Stomach smooth muscle (tissue), 2 donors: ENCODE results near the gene B4GALNT1.
A peak's percentile ranks its signal among the peaks of the same experiment; 100 is the strongest.
"Not testable (repeated sequence)": the region's sequence is repeated elsewhere in the genome, so short reads cannot be mapped to it uniquely, and the experiment has no call there.

Experiments
- H3K27ac ChIP-seq: one replicate; pipeline ENCODE4 v1.7.0; 2013; ENCODE audit warnings: mild to moderate bottlenecking, low read length, inconsistent platforms
- H3K27me3 ChIP-seq, 2 donors: one replicate each; pipeline ENCODE4 v1.7.0; 2013; ENCODE audit warnings: low read length in 2 of 2; ENCODE audit not compliant: insufficient read depth in 2 of 2, control insufficient read depth in 1 of 2
- H3K36me3 ChIP-seq, 2 donors: one replicate each; pipeline ENCODE4 v1.7.0; 2013; ENCODE audit warnings: low read length in 2 of 2; ENCODE audit not compliant: control insufficient read depth in 2 of 2, insufficient read depth in 2 of 2
- H3K4me1 ChIP-seq: one replicate; pipeline ENCODE4 v1.7.0; 2013; ENCODE audit warnings: low read length; ENCODE audit not compliant: control insufficient read depth, insufficient read depth
- H3K4me3 ChIP-seq, 2 donors: one replicate each; pipeline ENCODE4 v1.7.0; 2013; ENCODE audit warnings: low read length in 2 of 2
- H3K9ac ChIP-seq, 2 donors: one replicate each; pipeline ENCODE4 v1.7.0; 2013; ENCODE audit warnings: low read length in 2 of 2, mild to moderate bottlenecking in 1 of 2
- H3K9me3 ChIP-seq, 2 donors: one replicate each; pipeline ENCODE4 v1.7.0; 2013; ENCODE audit warnings: low read length in 2 of 2; ENCODE audit not compliant: control insufficient read depth in 2 of 2
- donor health status: healthy.
- donor health status: Pancreatic carcinoma.

Gene B4GALNT1

DNA sequence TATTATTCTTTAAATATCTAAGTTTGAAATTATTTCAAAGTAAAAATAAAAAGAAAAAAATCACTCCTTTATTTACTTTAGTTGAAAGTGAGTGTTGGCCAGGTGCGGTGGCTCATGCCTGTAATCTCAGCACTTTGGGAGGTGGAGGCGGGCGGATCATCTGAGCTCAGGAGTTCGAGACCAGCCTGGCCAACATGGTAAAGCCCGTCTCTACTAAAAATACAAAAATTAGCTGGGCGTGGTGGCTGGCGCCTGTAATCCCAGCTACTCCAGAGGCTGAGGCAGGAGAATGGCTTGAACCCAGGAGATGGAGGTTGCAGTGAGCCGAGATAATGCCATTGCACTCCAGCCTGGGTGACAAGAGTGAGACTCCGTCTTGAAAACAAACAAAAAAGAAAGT, 3.7 kb upstream of the B4GALNT1 start:
- not testable (repeated sequence) for H3K36me3 ChIP-seq, H3K9ac ChIP-seq, H3K27ac ChIP-seq, H3K4me3 ChIP-seq, H3K9me3 ChIP-seq
- H3K27me3 ChIP-seq = peaks cover 11 to 22% of the 10 kb centered on the region in 2 donors
- H3K4me1 ChIP-seq = peaks cover 16% of the 10 kb centered on the region

DNA sequence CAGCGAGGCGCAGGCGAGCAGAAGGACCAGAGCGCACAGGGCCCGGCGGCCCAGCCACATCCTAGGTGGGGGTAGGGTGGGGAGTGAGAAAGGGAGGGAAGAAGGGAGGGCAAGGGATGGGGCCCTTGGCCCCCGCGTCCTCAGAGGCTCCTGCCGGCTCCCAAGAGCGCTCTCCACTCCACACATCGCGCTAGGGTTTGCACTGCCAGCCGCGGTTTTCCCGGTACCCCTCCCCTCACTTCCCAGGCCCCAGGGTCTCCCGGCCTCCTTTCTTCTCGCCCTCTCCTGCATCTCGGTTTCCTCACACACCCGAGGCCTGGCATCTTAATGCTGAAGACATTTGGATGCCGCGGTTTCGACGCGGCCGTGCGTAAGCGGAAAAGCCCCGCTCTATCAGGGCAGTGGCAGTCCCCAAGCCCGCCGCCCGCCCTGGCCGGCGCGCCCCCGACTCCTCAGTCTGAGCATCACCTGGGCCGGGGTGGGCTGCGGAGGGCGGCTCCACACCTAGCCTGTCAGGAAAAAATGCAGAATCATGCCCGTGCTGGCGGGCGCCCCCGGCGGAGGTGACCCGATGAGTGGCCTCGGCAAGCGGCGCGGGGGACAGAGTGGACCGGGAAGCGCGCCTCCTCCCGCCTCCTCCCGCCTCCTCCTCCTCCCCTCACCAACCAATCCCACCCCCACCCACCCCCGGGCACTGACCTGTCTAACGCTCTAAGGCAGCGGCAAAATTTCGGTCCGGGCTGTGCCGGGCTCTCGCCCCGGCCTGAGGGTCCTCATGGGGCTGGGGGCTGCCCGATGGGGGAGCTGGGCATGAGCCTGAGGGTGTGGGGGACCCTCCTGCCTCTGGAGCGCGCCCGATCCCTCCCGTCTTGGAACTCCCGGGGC, 686 bp downstream of the B4GALNT1 start:
- peaks cover 24% of the 10 kb centered on the region for H3K4me1 ChIP-seq
- no peak overlapping the region for H3K27ac ChIP-seq
- H3K9me3 ChIP-seq = no peaks in the 10 kb centered on the region
- H3K4me3 ChIP-seq = peak overlapping the region; percentile 53 to 72
- peaks cover 24 to 43% of the 10 kb centered on the region in 2 donors for H3K27me3 ChIP-seq
- H3K36me3 ChIP-seq = no peaks in the 10 kb centered on the region
- peak overlapping the region in 1 of 2 donors; percentile 29 for H3K9ac ChIP-seq

- Histone ChIP-seq H3K9ac (peak overlapping the region in 1 of 2 donors; percentile 29), H3K27ac (no peak overlapping the region), H3K4me1 (peaks cover 24% of the 10 kb centered on the region), H3K36me3 (no peaks in the 10 kb centered on the region), H3K27me3 (peaks cover 26 to 43% of the 10 kb centered on the region in 2 donors), H3K9me3 (no peaks in the 10 kb centered on the region), H3K4me3 (peak overlapping the region in 1 of 2 donors; percentile 72)
These were observed 1.4 kb downstream of the B4GALNT1 start for GRCh38 chr12:57631566-57632072.

DNA sequence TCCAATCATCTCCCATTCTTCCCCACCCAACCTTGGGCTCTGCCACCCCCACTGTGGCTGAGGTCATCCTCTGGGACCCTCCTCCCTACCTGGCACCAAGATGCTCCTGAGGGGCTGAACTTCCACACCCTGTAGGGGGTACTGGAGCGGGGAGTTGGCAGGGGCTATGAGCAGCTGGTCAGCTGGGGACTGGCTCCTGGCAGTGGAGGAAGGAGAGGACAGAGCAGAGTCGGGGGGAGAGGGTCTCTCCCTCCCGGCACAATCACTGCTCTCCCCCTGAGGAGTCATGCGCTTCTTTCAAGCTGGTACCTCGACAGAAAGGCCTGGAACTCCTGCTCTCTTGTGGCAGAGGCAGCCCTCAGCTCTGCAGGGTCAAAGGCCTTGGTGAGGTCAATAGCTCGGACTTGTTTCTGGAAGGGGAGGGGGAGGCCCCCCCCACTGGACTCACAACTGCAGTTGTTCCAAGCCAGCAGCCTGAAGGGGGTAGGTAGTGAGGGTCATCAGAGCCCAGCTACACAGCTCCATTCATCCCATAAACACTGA, 2.0 kb downstream of the B4GALNT1 start:
- peaks cover 30 to 46% of the 10 kb centered on the region in 2 donors for H3K27me3 ChIP-seq
- H3K27ac ChIP-seq = no peak overlapping the region
- no peaks in the 10 kb centered on the region for H3K9me3 ChIP-seq
- no peak overlapping the region for H3K9ac ChIP-seq
- H3K4me1 ChIP-seq = peaks cover 24% of the 10 kb centered on the region
- H3K36me3 ChIP-seq = no peaks in the 10 kb centered on the region
- H3K4me3 ChIP-seq = no peak overlapping the region

DNA sequence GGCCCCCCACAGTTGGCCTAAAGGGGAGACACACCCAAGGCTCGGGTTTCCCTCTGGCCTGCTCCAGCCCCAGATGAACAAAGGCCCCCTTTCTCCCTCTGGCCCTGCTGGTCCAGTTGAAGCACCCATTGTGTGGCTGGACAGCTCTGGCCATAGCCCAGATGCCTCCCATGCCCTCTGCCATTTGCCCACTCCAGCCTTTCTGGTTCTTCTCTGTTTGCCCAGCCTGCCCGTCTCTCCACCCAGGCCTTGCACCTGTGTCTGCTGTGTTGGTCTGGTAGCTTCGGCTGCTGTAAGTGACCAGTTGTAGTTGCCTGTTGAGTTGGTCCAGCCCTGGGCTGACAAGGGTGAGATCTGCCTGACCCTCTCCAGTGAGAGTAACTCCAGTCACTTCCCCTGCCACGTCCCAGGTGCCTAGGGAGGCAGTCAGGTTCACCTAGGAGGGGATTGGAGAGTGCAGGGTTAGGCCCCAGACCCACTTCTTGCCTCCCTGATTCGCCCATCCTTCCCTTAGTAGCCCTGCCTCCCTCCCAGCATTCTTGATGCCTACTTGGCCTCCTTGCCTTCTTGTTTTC, 3.0 kb downstream of the B4GALNT1 start:
- Histone ChIP-seq H3K9me3 (no peaks in the 10 kb centered on the region), H3K4me3 (no peak overlapping the region), H3K27me3 (peaks cover 30 to 48% of the 10 kb centered on the region in 2 donors), H3K9ac (no peak overlapping the region), H3K27ac (no peak overlapping the region), H3K36me3 (peaks cover 4 to 7% of the 10 kb centered on the region in 2 donors), H3K4me1 (peaks cover 24% of the 10 kb centered on the region)

GRCh38 chr12:57628280-57629191, 4.5 kb downstream of the B4GALNT1 start:
- peaks cover 24% of the 10 kb centered on the region for H3K4me1 ChIP-seq
- no peak overlapping the region for H3K9ac ChIP-seq
- peaks cover 6 to 8% of the 10 kb centered on the region in 2 donors for H3K36me3 ChIP-seq
- H3K27me3 ChIP-seq = peaks cover 35 to 46% of the 10 kb centered on the region in 2 donors
- no peak overlapping the region for H3K4me3 ChIP-seq
- no peak overlapping the region for H3K27ac ChIP-seq
- H3K9me3 ChIP-seq = no peaks in the 10 kb centered on the region

DNA sequence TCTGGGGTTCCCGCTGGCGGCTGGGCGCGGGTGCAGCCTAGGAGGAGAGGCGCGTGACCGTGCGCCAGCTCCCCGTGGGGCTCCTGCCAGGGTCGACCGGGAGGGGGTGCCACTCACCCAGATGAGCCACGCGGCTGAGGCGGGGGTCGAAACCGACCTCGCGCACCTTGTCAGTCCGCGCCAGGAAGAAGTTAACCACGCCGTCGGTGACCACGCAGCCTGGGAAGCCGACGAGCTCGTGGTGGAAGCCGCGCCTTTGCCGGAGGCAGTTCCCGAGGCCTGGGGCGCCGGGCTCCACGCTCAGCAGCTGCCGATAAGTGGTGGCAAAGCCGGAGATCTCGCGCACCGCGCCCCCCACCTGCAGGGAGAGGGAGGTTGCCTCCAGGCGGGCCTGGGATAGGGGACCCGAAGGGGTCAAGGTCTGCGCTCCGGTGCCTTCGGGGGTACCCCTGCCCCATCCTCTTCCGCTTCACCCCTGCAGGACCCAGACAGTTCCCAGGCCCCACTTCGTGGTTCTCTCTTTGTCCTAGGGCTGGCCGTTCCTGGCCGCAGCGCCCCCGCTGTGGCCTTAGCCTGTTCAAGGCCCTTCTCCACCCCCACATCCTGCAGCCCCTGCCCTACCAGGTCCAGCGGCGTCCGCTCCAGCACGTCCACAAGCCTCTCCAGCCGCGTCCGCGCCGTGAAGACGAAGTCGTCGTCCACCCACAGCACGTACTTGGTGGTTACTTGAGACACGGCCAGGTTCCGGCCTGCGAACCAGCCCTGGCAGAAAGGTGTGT, 5.3 kb downstream of the B4GALNT1 start:
- no peak overlapping the region for H3K9ac ChIP-seq
- H3K27ac ChIP-seq = no peak overlapping the region
- no peak overlapping the region for H3K4me3 ChIP-seq
- H3K27me3 ChIP-seq = peaks cover 35 to 42% of the 10 kb centered on the region in 2 donors
- no peaks in the 10 kb centered on the region for H3K9me3 ChIP-seq
- H3K4me1 ChIP-seq = peaks cover 16% of the 10 kb centered on the region
- H3K36me3 ChIP-seq = peaks cover 6 to 8% of the 10 kb centered on the region in 2 donors

DNA sequence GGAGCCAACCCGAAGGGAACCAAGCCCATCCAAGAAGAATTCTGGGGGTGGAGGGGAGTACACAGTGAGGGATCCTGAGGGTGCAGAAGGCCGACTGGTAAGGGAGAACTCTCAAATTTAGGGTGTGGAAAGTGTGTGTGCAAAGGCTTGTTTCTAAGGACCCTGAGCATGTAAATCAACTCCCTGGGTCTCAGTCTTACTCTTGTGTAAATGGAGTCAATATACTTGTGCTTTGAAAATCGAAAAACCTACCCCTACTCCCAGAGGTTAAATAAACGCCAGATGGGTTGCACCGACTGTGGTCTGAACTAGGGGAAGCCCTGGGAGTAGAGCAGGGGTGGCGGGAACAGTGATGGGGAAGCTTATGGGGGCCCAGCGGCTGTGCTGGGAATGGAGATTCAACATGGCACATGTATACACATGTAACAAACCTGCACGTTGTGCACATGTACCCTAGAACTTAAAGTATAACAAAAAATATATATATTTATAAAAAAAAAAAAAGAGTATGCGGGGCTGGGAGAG, 6.0 kb downstream of the B4GALNT1 start:
- no peak overlapping the region for H3K9ac ChIP-seq
- peaks cover 11% of the 10 kb centered on the region for H3K4me1 ChIP-seq
- H3K27ac ChIP-seq = no peak overlapping the region
- H3K36me3 ChIP-seq = peaks cover 6 to 8% of the 10 kb centered on the region in 2 donors
- no peak overlapping the region for H3K4me3 ChIP-seq
- peaks cover 35 to 38% of the 10 kb centered on the region in 2 donors for H3K27me3 ChIP-seq
- H3K9me3 ChIP-seq = no peaks in the 10 kb centered on the region

- Histone ChIP-seq H3K9ac (no peak overlapping the region), H3K9me3 (no peaks in the 10 kb centered on the region), H3K4me3 (no peak overlapping the region), H3K36me3 (peaks cover 6 to 8% of the 10 kb centered on the region in 2 donors), H3K4me1 (peaks cover 11% of the 10 kb centered on the region), H3K27ac (no peak overlapping the region), H3K27me3 (peaks cover 30 to 31% of the 10 kb centered on the region in 2 donors)
These were observed 6.7 kb downstream of the B4GALNT1 start for GRCh38 chr12:57626111-57626920.
